Bronchial epithelial cell (primary cell): ENCODE measurements around the gene BPIFB4. TPM values are rescaled to one million over a fixed set of nuclear protein-coding genes. Genes with fewer than 3 reads are reported as not detected.
"Not testable (repeated sequence)": the region's sequence is repeated elsewhere in the genome, so short reads cannot be mapped to it uniquely, and the experiment has no call there.

Experiments used
- DNase-seq: peaks from one replicate; pipeline ENCODE4 v3.0.0-alpha.2; 2010; ENCODE audit warnings: low read depth
- FAIRE-seq: peaks from 2 replicates; lab custom pipeline; 2011; peaks lifted over from hg19 to GRCh38; lab: Jason Lieb, UNC
- H3K27me3 ChIP-seq: 2 replicates; pipeline ENCODE4 v1.5.1; 2011; ENCODE audit warnings: low read length; ENCODE audit not compliant: control insufficient read depth, insufficient read depth
- H3K36me3 ChIP-seq: 2 replicates; pipeline ENCODE4 v1.5.1; 2011; ENCODE audit warnings: low read length; ENCODE audit not compliant: control insufficient read depth, insufficient read depth
- H3K4me3 ChIP-seq: 2 replicates; pipeline ENCODE4 v1.5.1; 2011; ENCODE audit warnings: mild to moderate bottlenecking, low read depth, low read length, control low read depth
- CTCF ChIP-seq: IDR thresholded peaks from 2 replicates; pipeline ENCODE4 v1.5.1; 2011; ENCODE audit warnings: mild to moderate bottlenecking, moderate library complexity, low read length, control low read depth, inconsistent platforms; ENCODE audit not compliant: insufficient read depth, severe bottlenecking
- total RNA-seq: library from RNA; depleted of rRNA; stranded (reverse); fragments of >200 nt; gene quantifications from 2 replicates; pipeline ENCODE4 v1.2.1, GENCODE V29; 2014

BPIFB4 gene
- total RNA-seq, 1 donor from 2014 or later: not detected

- H3K4me3 ChIP-seq, H3K27me3 ChIP-seq, H3K36me3 ChIP-seq: not testable (repeated sequence)
- FAIRE-seq: peak; percentile 36
- peak; percentile 60 for DNase-seq
- peak; percentile 81 for TF ChIP-seq CTCF
These were observed 16.6 kb downstream of the BPIFB4 start for GRCh38 chr20:33095902-33096584.

GRCh38 chr20:33097001-33097400, 17.6 kb downstream of the BPIFB4 start:
- Histone ChIP-seq H3K4me3 (no peak overlapping the region), H3K27me3 (peaks cover 2% of the 10 kb centered on the region), H3K36me3 (no peaks in the 10 kb centered on the region)
- FAIRE-seq: no peak
- TF ChIP-seq CTCF: no peak
- no peak for DNase-seq

- FAIRE-seq (no peak), DNase-seq (no peak)
- H3K36me3 ChIP-seq: no peaks in the 10 kb centered on the region
- peaks cover 2% of the 10 kb centered on the region for H3K27me3 ChIP-seq
- no peak overlapping the region for H3K4me3 ChIP-seq
- no peak for TF ChIP-seq CTCF
These were observed 20.5 kb downstream of the BPIFB4 start for GRCh38 chr20:33099843-33100538.

GRCh38 chr20:33103556-33103955, 24.1 kb downstream of the BPIFB4 start:
- H3K27me3 ChIP-seq: peaks cover 2% of the 10 kb centered on the region
- no peak overlapping the region for H3K4me3 ChIP-seq
- TF ChIP-seq CTCF: no peak
- DNase-seq: no peak
- no peaks in the 10 kb centered on the region for H3K36me3 ChIP-seq
- FAIRE-seq: no peak

- no peaks in the 10 kb centered on the region for H3K27me3 ChIP-seq
- FAIRE-seq: no peak
These were observed 24.9 kb downstream of the BPIFB4 start for GRCh38 chr20:33104336-33104735.

More at GRCh38 chr20:33104336-33104735, 24.9 kb downstream of the BPIFB4 start:
- TF ChIP-seq CTCF: no peak
- DNase-seq: no peak
- H3K36me3 ChIP-seq: no peaks in the 10 kb centered on the region
- no peak overlapping the region for H3K4me3 ChIP-seq
